PC-3 (cell line): ENCODE results near the gene HIBCH.

ENCODE experiments used
- CTCF ChIP-seq: fragments of 300-600 bp; sonication (generic); conservative IDR thresholded peaks from 2 replicates; pipeline ENCODE4 v1.5.1; 2017; ENCODE audit warnings: antibody characterized with exemption, low read depth, mild to moderate bottlenecking, low read length
- EZH2 ChIP-seq: fragments of 300-600 bp; sonication (generic); IDR thresholded peaks from one replicate; pipeline ENCODE4 v1.6.1; 2017; ENCODE audit warnings: antibody characterized with exemption, mild to moderate bottlenecking, low read length; ENCODE audit not compliant: unreplicated experiment
- EZH2phosphoT487 ChIP-seq: fragments of 300-600 bp; sonication (generic); IDR thresholded peaks from 2 replicates; pipeline ENCODE4 v1.6.1; 2018; ENCODE audit warnings: mild to moderate bottlenecking, antibody characterized with exemption, low read length, borderline replicate concordance

- TF ChIP-seq CTCF (no peak), EZH2phosphoT487 (no peak), EZH2 (no peak)
These were observed 5.7 kb downstream of the HIBCH start for GRCh38 chr2:190313880-190314279.
